HepG2 (cell line): ENCODE results near the gene TP53I3. TPM values are rescaled to one million over a fixed set of nuclear protein-coding genes. Genes with fewer than 3 reads are reported as not detected.
A peak's percentile ranks its signal among the peaks of the same experiment; 100 is the strongest.

Experiments used
- ATAC-seq: fragments of 200-7000 bp; cut with Tn5 transposase; 3 replicates; pipeline ENCODE4 v1.9.1; 2020; ENCODE audit warnings: mild to moderate bottlenecking, moderate library complexity
- BruUV-seq: library from RNA; stranded (reverse); fragments of 400-500 nt; replicated peaks from 2 replicates; lab custom pipeline; 2021; lab: Mats Ljungman, UMichigan
- CTCF ChIA-PET: fragments of 300-600 bp; formaldehyde crosslinking; extraction: SDS; loops from one replicate; lab custom pipeline; 2021; ENCODE audit warnings: low total read pairs, inconsistent platforms, low intra/inter-chr PET ratio; lab: Yijun Ruan, JAX
- POLR2A ChIA-PET: fragments of 350-600 bp; sonication (Branson Sonifier 250); formaldehyde crosslinking; loops from one replicate; lab custom pipeline; 2020; ENCODE audit warnings: antibody characterized with exemption, inconsistent platforms; lab: Yijun Ruan, JAX
- DNase-seq: peaks from one replicate; pipeline ENCODE4 v3.0.0-alpha.2; 2015; ENCODE audit warnings: low spot score
- FAIRE-seq: peaks from 3 replicates; lab custom pipeline; 2011; peaks lifted over from hg19 to GRCh38; lab: Jason Lieb, UNC
- H2AFZ ChIP-seq: one replicate; pipeline ENCODE4 v1.6.1; 2011; ENCODE audit warnings: low read length, inconsistent platforms
- H3K27ac ChIP-seq: fragments of 300-600 bp; 3 replicates; pipeline ENCODE4 v1.8.0; 2011; ENCODE audit warnings: mixed run types, mild to moderate bottlenecking, mixed read lengths, low read length, inconsistent platforms; ENCODE audit not compliant: insufficient read depth; ENCODE audit errors: extremely low read length
- H3K27me3 ChIP-seq, 2 experiments: fragments of 200-600 bp in 1 of 2; 2 replicates in 1 of 2; 3 replicates in 1 of 2; pipeline versions ENCODE4 v1.6.0 to v1.8.0; 2011; ENCODE audit warnings: low read length in 2 of 2, mild to moderate bottlenecking in 2 of 2, moderate library complexity in 2 of 2, inconsistent platforms in 1 of 2; ENCODE audit not compliant: insufficient read depth in 2 of 2, control insufficient read depth in 1 of 2
- H3K36me3 ChIP-seq, 2 experiments: fragments of 200-600 bp in 1 of 2; replicated peaks in 1 of 2; 2 replicates in 1 of 2; 3 replicates in 1 of 2; pipeline versions ENCODE4 v1.5.1 to v1.8.0; 2011; ENCODE audit warnings: low read length in 2 of 2, inconsistent platforms in 1 of 2; ENCODE audit not compliant: insufficient read depth in 2 of 2, control insufficient read depth in 1 of 2
- H3K4me1 ChIP-seq: 2 replicates; pipeline ENCODE4 v1.5.1; 2012; ENCODE audit warnings: low read length, inconsistent platforms; ENCODE audit not compliant: insufficient read depth
- H3K4me2 ChIP-seq: 2 replicates; pipeline ENCODE4 v1.6.0; 2011; ENCODE audit warnings: low read depth, low read length, inconsistent platforms
- H3K4me3 ChIP-seq, 3 experiments: fragments of 200-600 bp in 1 of 3; sonication (generic), shearing (Covaris generic) in 1 of 3; replicated peaks in 1 of 3; 2 replicates each; pipeline ENCODE4 v1.5.1; 2011 to 2016; ENCODE audit warnings: low read length in 3 of 3, inconsistent platforms in 2 of 3, low read depth in 2 of 3, mild to moderate bottlenecking in 2 of 3, control low read depth in 1 of 3, mixed read lengths in 1 of 3; ENCODE audit not compliant: insufficient read depth in 1 of 3
- H3K79me2 ChIP-seq: one replicate; pipeline ENCODE4 v1.6.1; 2011; ENCODE audit warnings: low read length, inconsistent platforms; ENCODE audit not compliant: insufficient read depth
- H3K9ac ChIP-seq: 2 replicates; pipeline ENCODE4 v1.6.0; 2011; ENCODE audit warnings: mild to moderate bottlenecking, low read depth, low read length, inconsistent platforms; ENCODE audit not compliant: insufficient read depth
- H3K9me3 ChIP-seq: 2 replicates; pipeline ENCODE4 v1.5.1; 2012; ENCODE audit warnings: mild to moderate bottlenecking, low read length
- H4K20me1 ChIP-seq: 2 replicates; pipeline ENCODE4 v1.6.0; 2011; ENCODE audit warnings: inconsistent platforms, mild to moderate bottlenecking, low read length, moderate library complexity; ENCODE audit not compliant: insufficient read depth
- ATM ChIP-seq: fragments of 450-650 bp; IDR thresholded peaks from 2 replicates; pipeline ENCODE4 v1.7.1; 2017; ENCODE audit warnings: mild to moderate bottlenecking, borderline replicate concordance
- FLYWCH1 ChIP-seq: sonication (generic); formaldehyde crosslinking; IDR thresholded peaks from 2 replicates; pipeline ENCODE4 v1.8.1; 2023; ENCODE audit warnings: mild to moderate bottlenecking, missing genetic modification reagents
- FOXA3 ChIP-seq: IDR thresholded peaks from 2 replicates; pipeline ENCODE4 v1.6.1; 2016; ENCODE audit warnings: missing genetic modification reagents, missing compliant biosample characterization
- HHEX ChIP-seq: IDR thresholded peaks from 2 replicates; pipeline ENCODE4 v1.6.1; 2016; ENCODE audit warnings: control low read depth
- HIVEP1 ChIP-seq: sonication (generic); formaldehyde crosslinking; IDR thresholded peaks from 2 replicates; pipeline ENCODE4 v1.4.0; 2020; ENCODE audit warnings: mild to moderate bottlenecking, missing genetic modification reagents
- HMG20A ChIP-seq: IDR thresholded peaks from 2 replicates; pipeline ENCODE4 v1.6.1; 2016; ENCODE audit warnings: borderline replicate concordance
- IKZF1 ChIP-seq: fragments of 450-650 bp; IDR thresholded peaks from 2 replicates; pipeline ENCODE4 v1.7.1; 2016
- MTF2 ChIP-seq: sonication (generic); formaldehyde crosslinking; IDR thresholded peaks from 2 replicates; pipeline ENCODE4 v1.5.0; 2020; ENCODE audit warnings: missing genetic modification reagents, borderline replicate concordance
- NR2C2 ChIP-seq: sonication (generic); formaldehyde crosslinking; IDR thresholded peaks from 2 replicates; pipeline ENCODE4 v1.4.0; 2020; ENCODE audit warnings: missing genetic modification reagents, mild to moderate bottlenecking, moderate library complexity, borderline replicate concordance
- PBX2 ChIP-seq: IDR thresholded peaks from 2 replicates; pipeline ENCODE4 v1.6.1; 2016; ENCODE audit warnings: control low read depth
- RBM22 ChIP-seq: fragments of 200-400 bp; formaldehyde crosslinking; optimal IDR thresholded peaks from 2 replicates; pipeline ENCODE3; 2017; ENCODE audit warnings: mild to moderate bottlenecking, low read length, moderate library complexity
- RXRB ChIP-seq: IDR thresholded peaks from 2 replicates; pipeline ENCODE4 v1.6.1; 2016; ENCODE audit warnings: borderline replicate concordance, missing genetic modification reagents, missing compliant biosample characterization
- SMARCC2 ChIP-seq: fragments of 450-650 bp; IDR thresholded peaks from 2 replicates; pipeline ENCODE4 v1.6.1; 2017; ENCODE audit warnings: antibody characterized with exemption, mild to moderate bottlenecking
- SOX6 ChIP-seq, 2 experiments: fragments of 450-650 bp in 1 of 2; sonication (generic) in 1 of 2; formaldehyde crosslinking in 1 of 2; IDR thresholded peaks; 2 replicates each; pipeline versions ENCODE4 v1.4.0 to v1.6.1; 2017 to 2020; ENCODE audit warnings: antibody characterized with exemption in 1 of 2, mild to moderate bottlenecking in 1 of 2, missing genetic modification reagents in 1 of 2
- STAT5B ChIP-seq: sonication (generic); formaldehyde crosslinking; IDR thresholded peaks from 2 replicates; pipeline ENCODE4 v1.4.0; 2020; ENCODE audit warnings: missing genetic modification reagents
- TP53 ChIP-seq: sonication (generic); formaldehyde crosslinking; conservative IDR thresholded peaks from 2 replicates; pipeline ENCODE4 v1.4.0; 2020; ENCODE audit warnings: missing genetic modification reagents
- ZEB1 ChIP-seq: IDR thresholded peaks from 2 replicates; pipeline ENCODE4 v1.6.1; 2012; ENCODE audit warnings: mild to moderate bottlenecking, low read depth, inconsistent platforms; ENCODE audit not compliant: insufficient replicate concordance
- ZMAT3 ChIP-seq: sonication (generic); formaldehyde crosslinking; conservative IDR thresholded peaks from 2 replicates; pipeline ENCODE4 v1.7.0; 2021; ENCODE audit warnings: missing genetic modification reagents
- ZNF124 ChIP-seq: sonication (generic); formaldehyde crosslinking; IDR thresholded peaks from 2 replicates; pipeline ENCODE4 v1.4.0; 2020; ENCODE audit warnings: missing genetic modification reagents
- ZNF256 ChIP-seq: sonication (generic); formaldehyde crosslinking; conservative IDR thresholded peaks from 2 replicates; pipeline ENCODE4 v1.4.0; 2020; ENCODE audit warnings: missing genetic modification reagents
- ZNF3 ChIP-seq: IDR thresholded peaks from 2 replicates; pipeline ENCODE4 v1.7.0; 2017; ENCODE audit warnings: inconsistent platforms
- ZNF513 ChIP-seq: sonication (generic); formaldehyde crosslinking; conservative IDR thresholded peaks from 2 replicates; pipeline ENCODE4 v1.5.0; 2020; ENCODE audit warnings: missing genetic modification reagents
- ZNF670 ChIP-seq: sonication (generic); formaldehyde crosslinking; IDR thresholded peaks from 2 replicates; pipeline ENCODE4 v1.8.0; 2022; ENCODE audit warnings: mild to moderate bottlenecking, missing genetic modification reagents, borderline replicate concordance
- WGBS: methylation state at CpG from one replicate; pipeline ENCODE4 v1.1.6; 2017; ENCODE audit warnings: low lambda C conversion rate; 5-methylcytosine and 5-hydroxymethylcytosine counted together
- in situ Hi-C: cut with HindIII; loops from 2 replicates; pipeline ENCODE4 v1.10.0; 2017; ENCODE audit warnings: low pct_unique_long_range_greater_than_20kb; ENCODE audit not compliant: extremely low pct_ligation_motif_present
- intact Hi-C: fragments of 100-400 bp; cut with micrococcal nuclease; formaldehyde crosslinking; loops from one replicate; pipeline ENCODE4 v1.10.0; 2022; ENCODE audit not compliant: unreplicated experiment
- polyA plus RNA-seq, 8 experiments: library from polyadenylated mRNA; depleted of rRNA in 3 of 8; stranded (reverse) in 7 of 8; unstranded in 1 of 8; fragments of >200 nt; fragmentation: Illumina TruSeq in 4 of 8; extraction: Trizol in 4 of 8; gene quantifications; 2 replicates each; pipeline versions ENCODE4 v1.2.1 to v1.2.3, GENCODE V29; 2011 to 2016; ENCODE audit warnings: low read depth in 4 of 8, missing spikeins in 1 of 8, mixed read lengths in 1 of 8; ENCODE audit not compliant: insufficient read depth in 1 of 8
- total RNA-seq, 5 experiments: library from RNA; depleted of rRNA; stranded (reverse); fragments of >200 nt; fragmentation: Illumina TruSeq; extraction: Trizol; gene quantifications; 2 replicates each; pipeline ENCODE4 v1.2.3, GENCODE V29; 2016; ENCODE audit warnings: low read depth in 1 of 5

Gene TP53I3
- total and polyA plus RNA-seq, 2 of the 13 experiments (the other 11 are each of a cell fraction or from before 2014, with no cell fraction given), result 25.0 to 44.1 TPM

GRCh38 chr2:24054366-24055010 lies 30.1 kb downstream of the TP53I3 start (continued):
- TF ChIP-seq ATM (no peak), ZNF513 (no peak), HIVEP1 (CRISPR knock-in tag) (no peak), TP53 (CRISPR knock-in tag) (no peak), ZNF256 (CRISPR knock-in tag) (no peak), MTF2 (CRISPR knock-in tag) (no peak), ZNF670 (no peak), ZMAT3 (CRISPR knock-in tag) (no peak)

- H3K79me2 ChIP-seq, result peaks cover 7% of the 10 kb centered on the region
- intact Hi-C loops (no loop called here), in situ Hi-C loops (no loop called here)
- no peaks in the 10 kb centered on the region; a peak in 1 of 5 replicates for H3K27me3 ChIP-seq
- CTCF ChIA-PET, result no interaction called here
- H3K9ac ChIP-seq, result no peak overlapping the region; the same call in 1 of the 2 replicates
- no peaks in the 10 kb centered on the region for H3K9me3 ChIP-seq
- 57% methylated on average over 1 of the region's 1 CpG for WGBS
- H2AFZ ChIP-seq, result no peak overlapping the region
- H4K20me1 ChIP-seq, result no peaks in the 10 kb centered on the region
- POLR2A ChIA-PET, result interaction anchor here (1.0 to 4.9 kb wide), 6 partner anchors 13 to 126 kb away, joined by 4 to 56 read pairs (median 26); partner anchors contain the start of genes ATAD2B, SF3B6 and TP53I3
- ATAC-seq (peak; percentile 9; the same call in 1 of the 3 replicates), FAIRE-seq (peak; percentile 73), DNase-seq (peak; percentile 40)
- no peak overlapping the region for H3K4me3 ChIP-seq
- H3K4me1 ChIP-seq, result peaks cover 48% of the 10 kb centered on the region
- H3K4me2 ChIP-seq, result peak overlapping the region; percentile 78
- peaks cover 0 to 2% of the 10 kb centered on the region in 2 experiments; a peak in 3 of 5 replicates for H3K36me3 ChIP-seq
- BruUV-seq, result no TSS peak
- peak overlapping the region; percentile 47 for H3K27ac ChIP-seq
- TF ChIP-seq ZEB1 (no peak), SOX6 (IDR thresholded peaks at IDR 0.05) (no peak), SOX6 (CRISPR knock-in tag; IDR thresholded peaks at IDR 0.05) (peak; percentile 85), HHEX (CRISPR knock-in tag) (0 out of 2 replicates have a peak, but pooled peaks have one; percentile 26), RXRB (CRISPR knock-in tag) (0 out of 2 replicates have a peak, but pooled peaks have one; percentile 23), STAT5B (CRISPR knock-in tag) (no peak), ZNF124 (no peak), HMG20A (CRISPR knock-in tag) (peak; percentile 50; the same call in 1 of the 2 replicates), RBM22 (no peak), SMARCC2 (no peak), PBX2 (CRISPR knock-in tag) (no peak), NR2C2 (CRISPR knock-in tag) (peak; percentile 35; the same call in 1 of the 2 replicates), ZNF3 (CRISPR knock-in tag) (0 out of 2 replicates have a peak, but pooled peaks have one; percentile 32), IKZF1 (no peak), FOXA3 (CRISPR knock-in tag) (peak; percentile 60; the same call in 1 of the 2 replicates), FLYWCH1 (CRISPR knock-in tag) (no peak)
Observed at GRCh38 chr2:24052951-24053350, 31.7 kb downstream of the TP53I3 start.
